HG03342 (cell line): ENCODE measurements around the gene UMAD1.
"Not testable (repeated sequence)": the region's sequence is repeated elsewhere in the genome, so short reads cannot be mapped to it uniquely, and the experiment has no call there.

ENCODE experiments used
- ATAC-seq: cut with Tn5 transposase; IDR thresholded peaks from one replicate; pipeline ENCODE4 v1.9.1; 2021; ENCODE audit warnings: mild to moderate bottlenecking, moderate library complexity; ENCODE audit not compliant: unreplicated experiment

Gene UMAD1

GRCh38 chr7:7793921-7794320 is 153.4 kb downstream of the UMAD1 start:
- no peak for ATAC-seq

- ATAC-seq: no peak
Measured at GRCh38 chr7:7795203-7795602, 154.7 kb downstream of the UMAD1 start.

- no peak for ATAC-seq
Measured at GRCh38 chr7:7795630-7796121, 155.1 kb downstream of the UMAD1 start.

- no peak for ATAC-seq
Measured at GRCh38 chr7:7798510-7798909, 158.0 kb downstream of the UMAD1 start.

- no peak for ATAC-seq
Measured at GRCh38 chr7:7799138-7799537, 158.6 kb downstream of the UMAD1 start.

- ATAC-seq: no peak
Measured at GRCh38 chr7:7802531-7802930, 162.0 kb downstream of the UMAD1 start.

GRCh38 chr7:7803715-7804178 is 163.2 kb downstream of the UMAD1 start:
- peak; percentile 65 for ATAC-seq

GRCh38 chr7:7804822-7805221 is 164.3 kb downstream of the UMAD1 start:
- not testable (repeated sequence) for ATAC-seq

- no peak for ATAC-seq
Measured at GRCh38 chr7:7805511-7806153, 165.1 kb downstream of the UMAD1 start.

GRCh38 chr7:7808156-7808555 is 167.6 kb downstream of the UMAD1 start:
- ATAC-seq: no peak

- no peak for ATAC-seq
Measured at GRCh38 chr7:7808626-7809025, 168.1 kb downstream of the UMAD1 start.

- ATAC-seq: no peak
Measured at GRCh38 chr7:7810380-7810779, 169.8 kb downstream of the UMAD1 start.

- ATAC-seq: no peak
Measured at GRCh38 chr7:7810826-7811225, 170.3 kb downstream of the UMAD1 start.

- ATAC-seq: no peak
Measured at GRCh38 chr7:7812112-7812511, 171.6 kb downstream of the UMAD1 start.

GRCh38 chr7:7815395-7815794 is 174.8 kb downstream of the UMAD1 start:
- no peak for ATAC-seq

GRCh38 chr7:7816084-7816483 is 175.5 kb downstream of the UMAD1 start:
- ATAC-seq: peak; percentile 58

- ATAC-seq: no peak
Measured at GRCh38 chr7:7816816-7817536, 176.4 kb downstream of the UMAD1 start.

- no peak for ATAC-seq
Measured at GRCh38 chr7:7817748-7818147, 177.2 kb downstream of the UMAD1 start.

GRCh38 chr7:7818179-7818578 is 177.6 kb downstream of the UMAD1 start:
- not testable (repeated sequence) for ATAC-seq

GRCh38 chr7:7819442-7820247 is 179.1 kb downstream of the UMAD1 start:
- peak; percentile 60 for ATAC-seq

- ATAC-seq: no peak
Measured at GRCh38 chr7:7820409-7820808, 179.9 kb downstream of the UMAD1 start.
